Epithelial cell of proximal tubule (primary cell): ENCODE data around the gene GLRA1. TPM values are rescaled to one million over a fixed set of nuclear protein-coding genes. Genes with fewer than 3 reads are reported as not detected.

Experiments used
- DNase-seq: peaks from one replicate; pipeline ENCODE4 v3.0.0-alpha.2; 2011; ENCODE audit warnings: low read depth
- H3K4me3 ChIP-seq: 2 replicates; pipeline ENCODE4 v1.5.1; 2011; ENCODE audit warnings: low read depth, mild to moderate bottlenecking, low read length
- total RNA-seq: library from RNA; depleted of rRNA; stranded (reverse); fragments of >200 nt; gene quantifications from 2 replicates; pipeline ENCODE4 v1.2.3, GENCODE V29; 2015
- TF ChIP-seq, protein P1 (sequence below): conservative IDR thresholded peaks from 2 replicates; pipeline ENCODE4 v1.5.1; 2012; ENCODE audit warnings: low read depth, mild to moderate bottlenecking, low read length

GLRA1 gene
- total RNA-seq: not detected in 2 replicates

DNA sequence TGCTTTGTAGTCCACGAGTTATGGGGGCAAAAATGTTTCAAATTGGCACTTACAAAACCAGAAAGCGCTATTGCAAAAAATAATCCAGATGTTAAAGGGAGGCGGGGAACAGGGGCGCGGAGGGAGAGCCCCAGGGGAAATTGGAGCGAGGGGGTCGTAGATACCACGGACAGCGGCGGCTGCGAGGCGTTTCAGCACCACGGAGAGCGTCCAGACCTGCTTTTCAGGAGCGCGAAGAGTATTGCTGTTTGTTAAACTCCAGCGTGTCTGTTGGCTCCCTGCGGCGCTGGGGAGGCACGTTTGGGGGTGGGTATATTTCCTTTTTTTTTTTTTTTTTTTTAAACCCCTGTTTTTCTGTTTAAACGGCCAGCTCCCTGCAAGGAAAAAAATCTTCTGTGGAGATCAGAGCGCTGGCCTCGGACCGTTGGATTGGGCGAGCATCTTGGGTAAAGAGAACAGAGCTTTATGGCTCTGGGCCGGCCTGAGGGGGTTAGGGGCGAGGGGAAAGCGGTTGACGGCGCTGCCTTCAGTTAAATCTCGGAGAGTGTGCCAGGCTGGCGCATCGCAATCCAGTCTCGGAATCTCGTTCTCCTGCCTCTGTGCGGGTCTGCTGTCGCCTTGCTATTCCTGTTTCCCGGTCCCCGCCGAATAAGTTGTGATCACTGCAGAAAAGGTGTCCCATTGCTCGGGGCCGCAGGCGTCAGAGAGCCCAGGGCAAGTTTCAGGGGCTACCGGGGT is at the start of gene GLRA1:
Gene GLRA1, minus strand, starts transcription at position 288 of the 738 bp plus-strand sequence. CDS start 302 bp downstream, outside the sequence.
- H3K4me3 ChIP-seq: no peak within 1 kb of the TSS
- TF ChIP-seq, protein P1, sequence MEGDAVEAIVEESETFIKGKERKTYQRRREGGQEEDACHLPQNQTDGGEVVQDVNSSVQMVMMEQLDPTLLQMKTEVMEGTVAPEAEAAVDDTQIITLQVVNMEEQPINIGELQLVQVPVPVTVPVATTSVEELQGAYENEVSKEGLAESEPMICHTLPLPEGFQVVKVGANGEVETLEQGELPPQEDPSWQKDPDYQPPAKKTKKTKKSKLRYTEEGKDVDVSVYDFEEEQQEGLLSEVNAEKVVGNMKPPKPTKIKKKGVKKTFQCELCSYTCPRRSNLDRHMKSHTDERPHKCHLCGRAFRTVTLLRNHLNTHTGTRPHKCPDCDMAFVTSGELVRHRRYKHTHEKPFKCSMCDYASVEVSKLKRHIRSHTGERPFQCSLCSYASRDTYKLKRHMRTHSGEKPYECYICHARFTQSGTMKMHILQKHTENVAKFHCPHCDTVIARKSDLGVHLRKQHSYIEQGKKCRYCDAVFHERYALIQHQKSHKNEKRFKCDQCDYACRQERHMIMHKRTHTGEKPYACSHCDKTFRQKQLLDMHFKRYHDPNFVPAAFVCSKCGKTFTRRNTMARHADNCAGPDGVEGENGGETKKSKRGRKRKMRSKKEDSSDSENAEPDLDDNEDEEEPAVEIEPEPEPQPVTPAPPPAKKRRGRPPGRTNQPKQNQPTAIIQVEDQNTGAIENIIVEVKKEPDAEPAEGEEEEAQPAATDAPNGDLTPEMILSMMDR: no peak
- DNase-seq: no peak

DNA sequence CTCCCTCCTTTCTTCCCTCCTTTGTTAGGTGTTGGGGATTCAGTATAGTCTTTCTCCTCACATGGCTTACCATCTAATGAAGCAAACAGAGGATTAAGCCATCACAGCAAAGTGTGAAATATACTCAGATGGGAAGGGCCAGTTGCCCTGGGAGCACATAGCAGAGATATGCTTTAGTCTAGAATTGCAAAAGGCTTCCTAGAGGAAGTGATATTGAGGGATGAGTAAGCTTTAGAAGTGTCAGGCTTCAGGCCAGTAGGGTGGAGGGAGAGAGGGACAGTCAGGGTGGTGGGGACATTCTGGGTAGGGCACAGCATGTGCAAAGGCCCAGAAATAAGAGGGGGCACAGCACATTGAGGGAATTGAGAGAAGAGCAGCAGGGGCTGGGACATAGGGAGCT is 46.2 kb upstream of the GLRA1 start:
- TF ChIP-seq, protein P1: no peak
- no peak for DNase-seq
- no peak overlapping the region for H3K4me3 ChIP-seq

- H3K4me3 ChIP-seq: no peak overlapping the region
- DNase-seq: no peak
- TF ChIP-seq, protein P1: no peak
These were observed 43.2 kb upstream of the GLRA1 start for GRCh38 chr5:151967865-151968264.

DNA sequence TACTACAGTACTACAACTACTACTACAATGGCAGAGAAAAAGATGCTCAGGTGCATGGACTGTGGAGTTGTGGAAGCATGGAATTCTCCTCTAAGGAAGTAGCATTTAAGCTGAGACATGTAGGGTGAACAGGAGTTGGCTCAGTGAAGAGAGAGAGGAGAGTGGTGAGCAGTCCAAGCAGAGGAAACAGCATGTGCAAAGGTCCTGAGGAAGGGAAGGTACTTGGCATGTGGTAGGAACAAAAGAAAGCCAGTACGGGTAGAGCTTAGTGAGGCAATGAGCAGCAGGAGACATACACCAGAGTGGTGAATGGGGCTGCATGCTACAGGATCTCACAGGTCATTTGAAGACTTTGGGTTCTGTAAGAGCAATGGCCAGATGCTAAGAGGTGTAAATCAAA is 41.4 kb upstream of the GLRA1 start:
- no peak for DNase-seq
- H3K4me3 ChIP-seq: no peak overlapping the region
- TF ChIP-seq, protein P1: no peak

DNA sequence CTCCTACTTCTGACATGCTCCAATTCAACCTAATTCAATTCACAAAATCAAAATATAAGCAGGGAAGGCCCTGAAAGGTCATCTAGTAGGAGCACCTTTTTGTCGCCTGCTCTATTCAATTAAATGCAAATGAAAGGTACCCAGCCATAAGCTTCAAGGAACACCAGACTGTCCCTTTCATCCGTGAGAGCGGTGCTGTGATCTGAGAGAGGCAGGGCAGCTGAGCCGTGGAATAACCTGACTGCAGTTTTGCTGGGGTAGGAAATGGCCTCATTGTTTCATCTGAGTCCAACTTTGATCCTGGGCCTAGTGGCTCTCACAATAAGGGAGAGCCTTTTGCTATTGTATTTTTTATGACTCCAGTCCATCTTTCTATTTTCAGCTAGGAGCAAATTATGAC is 39.8 kb upstream of the GLRA1 start:
- H3K4me3 ChIP-seq: no peak overlapping the region
- TF ChIP-seq, protein P1: no peak
- no peak for DNase-seq

- H3K4me3 ChIP-seq: no peak overlapping the region
- DNase-seq: no peak
- TF ChIP-seq, protein P1: no peak
These were observed 36.9 kb upstream of the GLRA1 start for GRCh38 chr5:151961557-151961956.

- TF ChIP-seq, protein P1: no peak
- no peak for DNase-seq
- H3K4me3 ChIP-seq: no peak overlapping the region
These were observed 33.5 kb upstream of the GLRA1 start for GRCh38 chr5:151958111-151958510.
